Fibroblast of skin of right biceps (primary cell): ENCODE data around the gene TPST1.
"Not testable (repeated sequence)": the region's sequence is repeated elsewhere in the genome, so short reads cannot be mapped to it uniquely, and the experiment has no call there.

Experiments
- DNase-seq: peaks from one replicate; pipeline ENCODE4 v3.0.0-alpha.2; 2013

Gene TPST1

GRCh38 chr7:66204822-66205740, at the start of gene TPST1:
Gene TPST1, plus strand, starts transcription at chr7:66205334. Its CDS starts 35,092 bp downstream, at chr7:66240426.
- DNase-seq, result peak; percentile 88

GRCh38 chr7:66156035-66156434, 49.1 kb upstream of the TPST1 start:
- not testable (repeated sequence) for DNase-seq

GRCh38 chr7:66157060-66157459, 48.1 kb upstream of the TPST1 start:
- no peak for DNase-seq

GRCh38 chr7:66162622-66163021, 42.5 kb upstream of the TPST1 start:
- no peak for DNase-seq

GRCh38 chr7:66163186-66163610, 41.9 kb upstream of the TPST1 start:
- DNase-seq, result no peak

GRCh38 chr7:66164356-66164755, 40.8 kb upstream of the TPST1 start:
- DNase-seq, result no peak

GRCh38 chr7:66167773-66168387, 37.3 kb upstream of the TPST1 start:
- DNase-seq, result peak; percentile 61

GRCh38 chr7:66169616-66170015, 35.5 kb upstream of the TPST1 start:
- DNase-seq, result no peak

- peak; percentile 34 for DNase-seq
Observed at GRCh38 chr7:66170309-66171231, 34.6 kb upstream of the TPST1 start.

- not testable (repeated sequence) for DNase-seq
Observed at GRCh38 chr7:66172536-66173401, 32.4 kb upstream of the TPST1 start.

- DNase-seq, result peak; percentile 14
Observed at GRCh38 chr7:66173856-66174255, 31.3 kb upstream of the TPST1 start.

- not testable (repeated sequence) for DNase-seq
Observed at GRCh38 chr7:66175006-66175405, 30.1 kb upstream of the TPST1 start.

- DNase-seq, result no peak
Observed at GRCh38 chr7:66176914-66177313, 28.2 kb upstream of the TPST1 start.

GRCh38 chr7:66178258-66178657, 26.9 kb upstream of the TPST1 start:
- DNase-seq, result no peak

- no peak for DNase-seq
Observed at GRCh38 chr7:66181329-66181728, 23.8 kb upstream of the TPST1 start.

GRCh38 chr7:66181845-66182244, 23.3 kb upstream of the TPST1 start:
- no peak for DNase-seq

GRCh38 chr7:66182920-66183319, 22.2 kb upstream of the TPST1 start:
- DNase-seq, result no peak

- peak; percentile 79 for DNase-seq
Observed at GRCh38 chr7:66183700-66184099, 21.4 kb upstream of the TPST1 start.

GRCh38 chr7:66185680-66186187, 19.4 kb upstream of the TPST1 start:
- DNase-seq, result no peak

GRCh38 chr7:66186991-66187390, 18.1 kb upstream of the TPST1 start:
- no peak for DNase-seq

GRCh38 chr7:66187905-66188304, 17.2 kb upstream of the TPST1 start:
- DNase-seq, result peak; percentile 72

- no peak for DNase-seq
Observed at GRCh38 chr7:66188645-66189044, 16.5 kb upstream of the TPST1 start.
